ENCODE results near the gene SHROOM3.

Gene SHROOM3

DNA sequence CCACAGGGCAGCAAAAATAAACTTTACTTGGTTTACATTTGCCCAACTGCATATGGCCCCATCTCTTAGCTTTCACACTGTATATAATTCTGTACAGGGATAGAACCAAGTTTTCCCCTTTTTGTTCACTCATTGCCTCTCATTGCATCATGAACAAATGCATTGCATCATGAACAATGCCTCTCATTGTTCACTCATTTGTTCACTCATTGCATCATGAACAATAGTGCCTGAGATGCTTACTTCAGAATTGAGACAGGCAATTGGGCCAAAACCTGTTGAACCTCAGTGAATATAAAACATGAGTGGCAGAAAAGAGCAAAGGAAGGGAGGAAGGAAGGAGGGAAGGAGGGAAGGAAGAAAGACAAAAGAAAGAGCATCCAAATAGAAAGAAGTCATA, 364.7 kb downstream of the SHROOM3 start:
- in situ Hi-C loops (cut with HindIII; ENCODE audit: low sequenced_read_pairs) = no loop called here

DNA sequence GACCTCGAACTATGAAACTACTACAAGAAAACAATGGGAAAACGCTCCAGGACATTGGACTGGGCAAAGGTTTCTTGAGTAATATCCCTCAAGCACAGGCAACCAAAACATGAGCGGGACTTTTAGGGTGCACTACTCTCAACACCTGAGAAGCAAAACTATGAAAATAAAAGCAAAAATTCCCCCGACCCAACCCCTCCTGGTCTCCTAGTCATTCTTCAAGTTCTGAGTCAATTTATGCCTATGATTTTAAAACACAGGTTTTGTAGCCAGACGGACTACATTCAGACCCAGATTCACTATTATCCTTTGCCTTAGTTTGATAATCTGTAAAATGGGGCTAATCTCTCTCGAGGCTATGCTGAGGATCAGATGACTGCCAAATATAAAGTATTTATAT, 365.9 kb downstream of the SHROOM3 start:
- in situ Hi-C loops (cut with HindIII; ENCODE audit: low sequenced_read_pairs) = no loop called here

- in situ Hi-C loops (cut with HindIII; ENCODE audit: low sequenced_read_pairs) = no loop called here
Observed at GRCh38 chr4:76801621-76802235, 366.7 kb downstream of the SHROOM3 start.

- in situ Hi-C loops (cut with HindIII; ENCODE audit: low sequenced_read_pairs) = no loop called here
Observed at GRCh38 chr4:76802236-76803021, 367.4 kb downstream of the SHROOM3 start.

GRCh38 chr4:76803522-76803921, 368.5 kb downstream of the SHROOM3 start:
- in situ Hi-C loops (cut with HindIII; ENCODE audit: low sequenced_read_pairs) = no loop called here

GRCh38 chr4:76804096-76804495, 369.1 kb downstream of the SHROOM3 start:
- in situ Hi-C loops (cut with HindIII; ENCODE audit: low sequenced_read_pairs) = no loop called here

DNA sequence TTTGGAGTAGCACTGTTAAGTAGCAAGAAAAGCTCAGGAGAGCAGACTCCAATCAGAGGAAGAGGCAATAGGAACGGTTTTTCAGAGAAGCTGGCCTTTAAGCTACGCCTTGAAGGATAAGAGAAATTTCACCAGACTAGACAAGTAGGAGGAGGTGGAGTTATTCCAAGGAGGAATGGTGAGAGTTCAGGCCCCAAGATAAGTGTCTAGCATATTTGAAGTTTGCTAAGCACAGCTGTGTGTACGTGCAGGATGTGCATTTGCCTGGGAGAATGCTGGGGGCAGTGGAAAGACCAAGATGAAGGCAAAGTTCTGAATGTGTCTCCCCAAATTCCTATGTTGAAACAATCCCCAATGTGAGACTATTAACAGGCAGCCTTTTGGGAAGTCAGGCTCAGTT, 371.3 kb downstream of the SHROOM3 start:
- in situ Hi-C loops (cut with HindIII; ENCODE audit: low sequenced_read_pairs) = loop anchor here (5.0 kb wide), 1 partner anchor 36 kb away; no protein-coding TSS in a partner anchor

DNA sequence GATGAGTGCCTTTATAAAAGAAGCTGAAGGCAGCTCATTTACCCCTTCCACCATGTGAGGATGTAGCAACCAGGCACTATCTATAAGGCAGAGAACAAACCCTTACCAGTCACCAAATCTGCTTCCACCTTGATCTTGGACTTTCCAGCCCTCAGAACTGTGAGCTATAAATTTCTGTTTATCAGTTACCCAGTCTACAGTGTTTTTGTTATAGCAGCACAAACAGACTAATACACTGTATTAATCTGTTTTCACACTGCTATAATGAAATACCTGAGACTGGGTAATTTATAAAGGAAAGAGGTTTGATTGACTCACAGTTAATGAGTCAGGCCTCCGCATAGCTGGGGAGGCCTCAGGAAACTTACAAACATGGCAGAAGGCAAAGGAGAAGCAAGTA, 371.7 kb downstream of the SHROOM3 start:
- in situ Hi-C loops (cut with HindIII; ENCODE audit: low sequenced_read_pairs) = loop anchor here (5.0 kb wide), 1 partner anchor 36 kb away; no protein-coding TSS in a partner anchor

GRCh38 chr4:76809594-76810305, 374.7 kb downstream of the SHROOM3 start:
- in situ Hi-C loops (cut with HindIII; ENCODE audit: low sequenced_read_pairs) = loop anchor here (5.0 kb wide), 1 partner anchor 33 kb away; no protein-coding TSS in a partner anchor

DNA sequence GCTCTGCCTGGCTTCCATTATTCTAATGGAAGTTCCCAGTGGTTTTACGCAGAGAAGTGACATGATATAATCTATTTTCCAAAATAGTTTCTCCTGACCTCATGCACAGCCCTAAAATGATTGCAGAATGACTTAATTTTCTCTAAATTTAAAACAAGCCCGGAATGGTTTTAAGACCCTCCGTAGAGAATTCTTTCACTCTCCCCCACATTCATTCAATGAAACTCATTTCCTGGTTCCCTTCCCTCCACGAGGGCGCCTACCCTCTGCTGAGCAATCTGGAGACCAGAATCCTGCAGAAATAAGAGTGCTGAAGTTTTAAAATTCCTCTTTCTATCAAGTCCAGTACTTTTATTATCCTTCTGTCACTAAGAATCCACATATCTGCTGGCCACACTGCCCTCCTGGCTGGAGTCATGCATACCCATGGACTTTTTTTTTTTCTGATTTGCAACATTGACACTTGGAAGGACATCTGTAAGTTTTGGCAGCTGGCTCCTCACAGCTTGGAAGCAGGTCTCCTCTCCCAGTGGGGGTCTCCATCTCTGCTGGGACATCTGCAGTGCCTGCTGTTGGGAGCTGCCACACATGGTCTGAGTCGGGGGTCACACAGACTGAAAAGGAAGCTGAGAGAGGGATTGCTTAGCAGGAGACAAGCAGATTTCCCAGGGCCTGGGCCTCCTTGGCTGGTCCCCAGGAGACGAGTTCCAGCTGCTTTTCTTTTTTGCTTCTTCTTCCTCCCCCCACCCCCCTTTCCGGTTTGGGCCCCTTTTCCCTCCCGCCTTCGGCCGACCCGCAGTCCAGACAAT, 376.8 kb downstream of the SHROOM3 start:
- in situ Hi-C loops (cut with HindIII; ENCODE audit: low sequenced_read_pairs) = no loop called here

DNA sequence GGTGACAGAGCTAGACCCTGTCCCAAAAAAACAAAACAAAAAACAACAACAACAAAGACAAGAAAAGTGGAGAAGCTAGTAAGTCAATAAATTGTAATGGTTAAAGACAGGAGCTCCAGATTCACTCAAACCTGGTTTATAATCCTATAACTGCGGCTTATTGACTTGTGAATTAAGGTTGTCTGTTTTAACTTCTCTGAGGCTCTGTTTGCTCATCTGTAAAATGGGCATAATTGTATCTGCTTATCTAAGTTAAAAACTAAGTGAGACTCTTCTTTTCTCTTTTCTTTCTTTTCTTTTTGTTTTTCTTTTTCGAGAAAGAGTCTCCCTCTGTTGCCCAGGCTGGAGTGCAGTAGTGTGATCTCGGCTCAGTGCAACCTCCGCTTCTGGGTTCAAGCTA, 378.0 kb downstream of the SHROOM3 start:
- in situ Hi-C loops (cut with HindIII; ENCODE audit: low sequenced_read_pairs) = no loop called here

DNA sequence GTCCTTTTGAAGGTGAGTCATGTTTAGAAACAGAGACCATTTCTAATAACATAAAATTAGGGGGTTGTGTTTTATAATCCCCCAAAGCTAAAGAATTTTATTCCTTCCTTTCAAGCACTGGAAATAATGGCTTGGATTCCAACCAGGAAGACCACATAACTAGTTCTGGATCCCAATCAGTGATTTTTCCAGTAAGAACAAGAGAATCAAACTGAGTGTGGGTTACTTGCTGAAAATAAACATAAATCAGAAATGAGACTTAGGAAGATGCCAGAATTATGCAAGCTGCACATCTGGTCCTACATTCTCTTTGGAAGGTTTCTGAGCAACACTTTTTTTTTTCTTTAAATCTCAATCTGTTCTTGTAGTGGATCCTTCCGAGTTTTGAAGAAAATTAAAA, 386.6 kb downstream of the SHROOM3 start:
- in situ Hi-C loops (cut with HindIII; ENCODE audit: low sequenced_read_pairs) = no loop called here

- in situ Hi-C loops (cut with HindIII; ENCODE audit: low sequenced_read_pairs) = no loop called here
Observed at GRCh38 chr4:76822303-76822702, 387.3 kb downstream of the SHROOM3 start.

GRCh38 chr4:76823495-76823894, 388.5 kb downstream of the SHROOM3 start:
- in situ Hi-C loops (cut with HindIII; ENCODE audit: low sequenced_read_pairs) = no loop called here

- in situ Hi-C loops (cut with HindIII; ENCODE audit: low sequenced_read_pairs) = no loop called here
Observed at GRCh38 chr4:76830612-76830963, 395.6 kb downstream of the SHROOM3 start.

DNA sequence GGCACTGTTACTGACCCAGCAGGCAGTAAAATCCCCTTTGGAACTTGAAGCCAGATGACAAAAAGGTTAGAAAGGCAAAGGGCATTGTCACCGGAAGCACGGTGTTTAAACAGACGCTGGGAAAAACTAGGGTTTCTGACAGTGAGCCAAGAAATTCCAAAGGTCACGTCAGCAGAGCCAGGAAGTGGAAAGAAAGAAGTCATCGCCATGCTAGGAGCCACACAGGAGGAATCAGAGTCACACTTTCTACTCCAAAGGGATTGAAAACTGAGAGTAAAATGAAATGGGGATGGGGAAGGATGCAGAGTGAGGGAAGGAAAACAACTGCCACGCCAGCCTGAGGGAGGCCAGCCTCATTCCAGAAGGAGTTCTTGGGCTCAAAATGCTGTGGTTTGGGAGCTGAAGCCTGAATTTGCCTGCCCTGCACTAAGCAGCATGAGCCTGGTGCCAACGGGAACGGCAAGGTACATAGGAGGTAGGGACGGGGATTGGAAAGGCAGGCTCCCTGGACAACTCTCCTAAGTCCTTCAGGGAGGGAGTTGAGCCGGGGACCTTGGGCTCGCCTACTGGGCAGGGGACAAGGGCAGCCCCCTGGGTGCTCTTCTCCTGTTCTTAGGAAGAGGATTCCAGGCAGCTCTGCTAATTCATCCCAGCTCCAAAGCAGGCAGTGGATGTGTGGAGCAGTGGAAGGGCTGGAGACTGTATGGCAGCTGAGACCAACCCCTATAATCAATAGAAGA, 396.1 kb downstream of the SHROOM3 start:
- in situ Hi-C loops (cut with HindIII; ENCODE audit: low sequenced_read_pairs) = no loop called here

DNA sequence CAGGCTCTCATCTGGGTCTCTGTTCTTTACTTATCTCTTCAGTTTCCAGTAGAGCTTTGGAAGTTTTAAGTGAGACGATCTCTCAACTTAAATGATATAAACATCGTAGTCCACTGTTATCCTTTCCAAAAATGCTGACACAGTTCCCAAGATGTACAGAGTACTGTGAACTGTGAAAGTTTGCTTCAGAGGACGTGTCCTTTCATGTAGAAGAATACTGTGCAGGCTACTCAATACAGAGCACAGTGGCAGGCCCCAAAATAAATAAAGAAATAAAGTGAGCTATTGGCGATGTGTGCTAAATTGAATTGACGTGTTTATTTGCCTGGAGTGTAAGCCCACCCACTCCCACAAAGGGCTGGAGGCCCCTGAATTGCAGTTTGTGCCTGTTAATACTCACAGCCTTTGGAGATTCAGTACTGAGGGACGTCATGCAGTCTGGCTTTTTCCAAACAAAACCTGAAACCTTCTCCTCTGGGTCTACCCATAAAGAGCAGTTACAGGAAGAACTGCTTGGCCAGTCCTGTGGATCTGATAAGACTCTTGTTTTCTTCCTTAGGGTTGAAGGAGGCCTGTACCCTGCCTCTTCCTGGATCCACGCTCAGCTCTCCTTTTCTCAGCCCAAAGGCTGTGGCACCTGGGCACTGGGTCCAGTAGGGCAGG, 396.8 kb downstream of the SHROOM3 start:
- in situ Hi-C loops (cut with HindIII; ENCODE audit: low sequenced_read_pairs) = no loop called here
